Brain pericyte (primary cell): ENCODE results near the gene C10orf71.

Source experiments
- DNase-seq: peaks from one replicate; pipeline ENCODE4 v3.0.0-alpha.2; 2012; ENCODE audit warnings: low read depth, low spot score

Gene C10orf71

GRCh38 chr10:49361178-49361554 is 62.2 kb downstream of the C10orf71 start:
- DNase-seq = no peak

- no peak for DNase-seq
Measured at GRCh38 chr10:49361735-49362568, 63.0 kb downstream of the C10orf71 start.

DNA sequence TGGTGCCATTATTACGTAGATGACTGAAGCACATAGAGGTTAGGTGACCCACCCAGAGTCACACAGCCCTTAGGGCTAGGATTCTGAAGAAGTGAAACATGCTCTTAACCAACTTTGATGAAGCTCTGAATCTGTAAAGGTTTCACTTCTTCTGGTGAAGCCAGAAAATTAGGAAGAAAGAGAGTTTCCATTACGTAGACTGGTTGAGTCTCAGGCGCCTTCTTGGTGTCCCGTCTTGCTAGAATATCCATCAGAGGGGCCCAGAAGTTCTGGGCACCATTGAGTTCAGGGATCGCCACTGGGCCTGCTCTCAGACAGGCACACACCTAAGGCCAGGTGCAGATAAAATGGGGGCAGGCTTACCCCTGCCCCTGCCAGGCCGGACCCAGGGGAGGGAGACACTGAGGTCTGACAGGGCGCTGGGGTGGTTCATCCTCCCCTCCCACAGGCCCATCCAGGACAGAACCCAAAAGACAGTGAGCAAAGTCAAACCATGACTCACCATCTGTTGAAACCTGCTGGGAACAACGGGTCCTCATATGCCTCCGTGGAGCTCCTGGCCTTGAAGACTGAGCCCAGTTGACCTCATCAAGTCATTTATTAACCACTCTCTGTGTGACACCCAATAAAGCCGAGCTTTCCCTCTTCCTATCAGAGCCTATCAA is 63.8 kb downstream of the C10orf71 start:
- DNase-seq = no peak

- no peak for DNase-seq
Measured at GRCh38 chr10:49363309-49364031, 64.5 kb downstream of the C10orf71 start.

- DNase-seq = no peak
Measured at GRCh38 chr10:49364051-49364450, 65.1 kb downstream of the C10orf71 start.

DNA sequence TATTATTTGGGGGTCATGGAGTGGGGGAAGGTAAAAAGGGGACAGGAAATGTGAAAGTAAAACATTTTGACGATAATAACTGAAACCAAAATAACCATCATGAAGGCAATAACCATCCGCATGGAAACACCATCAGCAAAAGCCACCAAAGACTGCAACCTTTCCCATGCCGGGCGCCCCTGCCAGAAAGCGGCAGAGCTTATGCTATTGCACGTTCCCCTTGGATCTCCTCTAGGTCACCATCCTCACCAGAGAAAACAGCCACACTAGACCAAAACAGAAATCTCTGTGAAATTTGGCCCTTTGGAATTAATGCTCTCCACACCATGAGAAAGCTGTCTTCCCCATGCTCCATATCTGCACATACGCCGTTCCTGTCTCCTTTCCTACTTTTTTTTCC is 65.8 kb downstream of the C10orf71 start:
- DNase-seq = no peak

GRCh38 chr10:49365275-49365674 is 66.3 kb downstream of the C10orf71 start:
- no peak for DNase-seq

- DNase-seq = no peak
Measured at GRCh38 chr10:49365675-49366415, 66.9 kb downstream of the C10orf71 start.

GRCh38 chr10:49366460-49366859 is 67.5 kb downstream of the C10orf71 start:
- no peak for DNase-seq

DNA sequence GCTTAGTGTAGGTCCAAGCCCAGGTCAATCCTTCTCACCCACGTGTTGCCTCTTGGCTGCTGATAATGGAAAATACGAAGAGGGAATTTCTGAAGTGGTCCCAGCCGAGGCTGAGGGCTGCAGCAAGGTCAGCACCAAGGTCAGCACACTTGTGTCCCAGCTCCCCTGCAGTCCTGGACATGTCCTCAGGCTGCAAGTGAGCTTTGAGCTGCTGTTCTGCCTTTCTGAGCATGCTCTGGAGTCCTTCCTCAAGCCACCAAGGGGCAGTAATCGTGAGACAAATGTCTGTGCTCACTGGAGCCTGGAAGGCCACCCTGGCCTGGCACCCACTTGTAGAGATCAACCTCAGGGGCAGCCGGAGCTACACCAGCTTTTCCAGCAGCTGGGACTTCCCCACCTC is 68.6 kb downstream of the C10orf71 start:
- no peak for DNase-seq

DNA sequence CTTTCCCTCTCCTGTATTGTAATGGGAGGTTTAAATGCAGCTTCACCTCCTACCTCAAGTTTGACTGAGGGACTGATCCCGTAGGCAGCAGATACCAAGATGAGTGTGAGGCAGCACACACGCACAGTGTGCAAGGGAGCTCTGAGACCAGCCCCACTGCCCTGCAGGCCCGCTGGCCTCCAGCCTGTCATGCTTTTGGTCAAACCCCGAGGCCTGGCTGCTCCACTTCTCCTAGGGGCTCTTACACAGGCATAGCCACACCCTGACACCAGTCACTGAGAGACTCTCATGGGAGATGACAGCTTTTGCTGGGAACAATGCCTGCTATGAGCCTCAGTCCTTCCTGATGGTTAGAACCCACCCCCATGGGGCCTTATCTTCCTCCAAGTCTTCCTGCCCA is 69.3 kb downstream of the C10orf71 start:
- DNase-seq = no peak

GRCh38 chr10:49369216-49370162 is 70.5 kb downstream of the C10orf71 start:
- DNase-seq = no peak

DNA sequence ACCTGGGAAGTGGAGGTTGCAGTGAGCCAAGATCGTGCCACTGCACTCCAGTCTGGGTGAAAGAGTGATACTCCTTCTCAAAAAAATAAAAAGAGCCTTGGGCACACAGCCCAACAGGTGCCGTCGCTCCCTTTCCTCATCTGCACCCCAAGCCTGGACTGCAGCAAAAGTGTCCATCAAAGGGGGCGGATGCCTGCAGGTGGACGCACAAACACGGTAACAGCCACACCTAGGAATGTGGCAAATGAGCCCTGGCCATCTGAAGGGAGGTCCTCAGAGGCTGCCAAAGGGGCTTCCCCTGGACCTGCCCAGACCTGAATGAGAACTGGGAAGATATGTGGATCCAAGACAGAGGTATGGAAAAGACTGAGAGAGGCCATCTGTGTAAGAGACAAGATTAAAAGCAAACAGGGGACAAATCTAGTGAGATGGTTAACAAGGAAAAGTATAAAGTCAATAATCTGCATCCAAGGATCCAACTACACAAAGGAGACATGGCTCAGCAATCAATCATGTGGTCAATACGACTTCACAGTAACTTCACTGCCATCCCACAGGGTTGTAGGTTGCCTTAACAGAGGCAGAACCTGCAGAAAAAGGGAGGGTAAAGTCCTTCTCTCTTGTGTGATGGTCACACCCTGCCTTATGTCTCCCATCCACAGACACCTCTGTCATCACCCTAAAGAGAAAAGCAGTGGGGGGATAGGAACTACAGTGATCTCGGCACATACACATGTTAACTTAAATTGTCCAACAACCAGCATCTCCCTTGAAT is 71.5 kb downstream of the C10orf71 start:
- DNase-seq = no peak

GRCh38 chr10:49371967-49372366 is 73.0 kb downstream of the C10orf71 start:
- no peak for DNase-seq

- no peak for DNase-seq
Measured at GRCh38 chr10:49373361-49373760, 74.4 kb downstream of the C10orf71 start.

DNA sequence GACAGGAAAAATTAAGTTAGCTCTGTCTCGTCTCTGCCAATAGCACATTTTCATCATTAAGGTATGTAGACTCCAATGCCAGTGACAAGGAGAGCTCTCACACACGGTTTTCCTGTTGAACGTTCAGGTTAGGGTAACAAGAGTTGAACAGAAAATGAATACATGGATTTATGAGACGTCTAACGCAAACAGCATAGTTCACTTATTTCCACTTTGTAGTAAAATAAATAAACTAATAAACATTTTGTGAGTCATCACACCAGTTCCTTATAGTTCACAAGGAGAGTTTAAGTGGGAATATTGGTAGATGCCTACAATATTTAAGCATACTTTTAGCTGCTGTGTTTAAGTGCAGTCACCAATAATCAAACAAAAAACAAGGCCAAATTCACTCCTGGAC is 75.8 kb downstream of the C10orf71 start:
- DNase-seq = no peak

GRCh38 chr10:49375611-49376010 is 76.6 kb downstream of the C10orf71 start:
- no peak for DNase-seq
